Kidney epithelial cell (primary cell): ENCODE measurements around the gene METTL16. TPM values are rescaled to one million over a fixed set of nuclear protein-coding genes. Genes with fewer than 3 reads are reported as not detected.
"Not testable (repeated sequence)": the region's sequence is repeated elsewhere in the genome, so short reads cannot be mapped to it uniquely, and the experiment has no call there.

Experiments used
- DNase-seq: peaks from one replicate; pipeline ENCODE4 v3.0.0-alpha.2; 2010; ENCODE audit warnings: low read depth
- H3K27me3 ChIP-seq: 2 replicates; pipeline ENCODE4 v1.6.0; 2011; ENCODE audit warnings: low read length; ENCODE audit not compliant: control insufficient read depth, insufficient read depth
- H3K36me3 ChIP-seq: 2 replicates; pipeline ENCODE4 v1.5.1; 2011; ENCODE audit warnings: low read length; ENCODE audit not compliant: control insufficient read depth, insufficient read depth
- H3K4me3 ChIP-seq: 2 replicates; pipeline ENCODE4 v1.5.1; 2011; ENCODE audit warnings: low read depth, mild to moderate bottlenecking, control low read depth, low read length
- CTCF ChIP-seq: IDR thresholded peaks from 2 replicates; pipeline ENCODE4 v1.5.1; 2011; ENCODE audit warnings: mild to moderate bottlenecking, moderate library complexity, low read length, control low read depth, inconsistent platforms; ENCODE audit not compliant: insufficient read depth, poor library complexity, severe bottlenecking
- total RNA-seq: library from RNA; depleted of rRNA; stranded (reverse); fragments of >200 nt; gene quantifications from 2 replicates; pipeline ENCODE4 v1.2.3, GENCODE V29; 2015

METTL16 gene
- total RNA-seq, 1 donor from 2014 or later: 32.4 TPM

- H3K36me3 ChIP-seq: no peaks in the 10 kb centered on the region
- H3K4me3 ChIP-seq: no peak overlapping the region
- H3K27me3 ChIP-seq: no peaks in the 10 kb centered on the region
- no peak for DNase-seq
- no peak for TF ChIP-seq CTCF
These were observed 8.7 kb downstream of the METTL16 start for GRCh38 chr17:2502871-2503580.

- no peak for TF ChIP-seq CTCF
- Histone ChIP-seq H3K36me3 (no peaks in the 10 kb centered on the region), H3K27me3 (no peaks in the 10 kb centered on the region), H3K4me3 (no peak overlapping the region)
- DNase-seq: no peak
These were observed 11.2 kb downstream of the METTL16 start for GRCh38 chr17:2500446-2500845.

- H3K27me3 ChIP-seq, H3K4me3 ChIP-seq, DNase-seq, H3K36me3 ChIP-seq: not testable (repeated sequence)
These were observed 22.4 kb downstream of the METTL16 start for GRCh38 chr17:2489286-2489685.

- no peak for DNase-seq
- no peak for TF ChIP-seq CTCF
- Histone ChIP-seq H3K27me3 (no peaks in the 10 kb centered on the region), H3K36me3 (no peaks in the 10 kb centered on the region), H3K4me3 (no peak overlapping the region)
These were observed 24.4 kb downstream of the METTL16 start for GRCh38 chr17:2487306-2487705.

- H3K36me3 ChIP-seq, DNase-seq, H3K27me3 ChIP-seq, H3K4me3 ChIP-seq: not testable (repeated sequence)
These were observed 25.0 kb downstream of the METTL16 start for GRCh38 chr17:2486709-2487108.

GRCh38 chr17:2485970-2486369 is 25.7 kb downstream of the METTL16 start:
- TF ChIP-seq CTCF: no peak
- DNase-seq: no peak
- no peaks in the 10 kb centered on the region for H3K27me3 ChIP-seq
- H3K36me3 ChIP-seq: no peaks in the 10 kb centered on the region
- no peak overlapping the region for H3K4me3 ChIP-seq

- DNase-seq: no peak
- no peak for TF ChIP-seq CTCF
- Histone ChIP-seq H3K4me3 (no peak overlapping the region), H3K36me3 (no peaks in the 10 kb centered on the region), H3K27me3 (no peaks in the 10 kb centered on the region)
These were observed 26.1 kb downstream of the METTL16 start for GRCh38 chr17:2485543-2485942.
